SJCRH30 (cell line): ENCODE data around the gene SECTM1. TPM values are rescaled to one million over a fixed set of nuclear protein-coding genes. Genes with fewer than 3 reads are reported as not detected.

Experiments used
- DNase-seq, 2 experiments: peaks; one replicate each; pipeline ENCODE4 v3.0.0-alpha.2; 2015 to 2020
- H3K27ac ChIP-seq: fragments of 250-450 bp; sonication (Bioruptor Pico); 2 replicates; pipeline ENCODE4 v1.5.1; 2020; ENCODE audit warnings: mild to moderate bottlenecking, moderate library complexity
- H3K27me3 ChIP-seq: fragments of 250-450 bp; sonication (Bioruptor Pico); 2 replicates; pipeline ENCODE4 v1.5.1; 2020; ENCODE audit warnings: mild to moderate bottlenecking, moderate library complexity
- H3K36me3 ChIP-seq: fragments of 250-450 bp; sonication (Bioruptor Pico); 2 replicates; pipeline ENCODE4 v1.5.1; 2020; ENCODE audit warnings: mild to moderate bottlenecking, moderate library complexity
- H3K4me1 ChIP-seq: fragments of 250-450 bp; sonication (Bioruptor Pico); 2 replicates; pipeline ENCODE4 v1.5.1; 2020; ENCODE audit warnings: mild to moderate bottlenecking, moderate library complexity
- H3K4me3 ChIP-seq: fragments of 250-450 bp; sonication (Bioruptor Pico); 2 replicates; pipeline ENCODE4 v1.5.1; 2020; ENCODE audit warnings: mild to moderate bottlenecking, moderate library complexity
- H3K9me3 ChIP-seq: fragments of 250-450 bp; sonication (Bioruptor Pico); replicated peaks from 2 replicates; pipeline ENCODE4 v1.5.1; 2020; ENCODE audit warnings: mild to moderate bottlenecking, moderate library complexity
- total RNA-seq: library from RNA; depleted of rRNA; stranded (reverse); fragments of >200 nt; shearing (Covaris generic); gene quantifications from 2 replicates; pipeline ENCODE4 v1.2.3, GENCODE V29; 2014

SECTM1 gene
- total RNA-seq, 1 experiment from 2014 or later, result 0.36 TPM

- no peak overlapping the region for H3K4me3 ChIP-seq
- 0 out of 2 replicates have a peak, but pooled peaks cover 5% of the 10 kb centered on the region for H3K27me3 ChIP-seq
- peaks cover 15% of the 10 kb centered on the region for H3K4me1 ChIP-seq
- DNase-seq, result no peak
- H3K27ac ChIP-seq, result no peak overlapping the region
- no peaks in the 10 kb centered on the region for H3K36me3 ChIP-seq
- no peaks in the 10 kb centered on the region for H3K9me3 ChIP-seq
Measured at GRCh38 chr17:82345151-82345976, 11.8 kb upstream of the SECTM1 start.

- Histone ChIP-seq H3K27me3 (0 out of 2 replicates have a peak, but pooled peaks cover 5% of the 10 kb centered on the region), H3K4me1 (peaks cover 18% of the 10 kb centered on the region), H3K27ac (no peak overlapping the region), H3K36me3 (no peaks in the 10 kb centered on the region), H3K4me3 (no peak overlapping the region), H3K9me3 (no peaks in the 10 kb centered on the region)
- DNase-seq, result no peak
Measured at GRCh38 chr17:82344175-82344907, 10.8 kb upstream of the SECTM1 start.

- DNase-seq, result no peak
Measured at GRCh38 chr17:82343560-82343959, 10.0 kb upstream of the SECTM1 start.

GRCh38 chr17:82342361-82343079 is 9.0 kb upstream of the SECTM1 start:
- H3K4me1 ChIP-seq, result peaks cover 34% of the 10 kb centered on the region
- H3K4me3 ChIP-seq, result peak overlapping the region; percentile 31
- peak in 1 of 2 experiments; percentile 70 for DNase-seq
- H3K36me3 ChIP-seq, result no peaks in the 10 kb centered on the region
- no peak overlapping the region for H3K27ac ChIP-seq
- H3K27me3 ChIP-seq, result no peaks in the 10 kb centered on the region
- no peaks in the 10 kb centered on the region for H3K9me3 ChIP-seq

More at GRCh38 chr17:82343560-82343959, 10.0 kb upstream of the SECTM1 start:
- Histone ChIP-seq H3K4me3 (no peak overlapping the region), H3K36me3 (no peaks in the 10 kb centered on the region), H3K27me3 (no peaks in the 10 kb centered on the region), H3K27ac (no peak overlapping the region), H3K4me1 (peaks cover 24% of the 10 kb centered on the region), H3K9me3 (no peaks in the 10 kb centered on the region)

GRCh38 chr17:82339634-82340580 is 6.3 kb upstream of the SECTM1 start:
- Histone ChIP-seq H3K9me3 (no peaks in the 10 kb centered on the region), H3K27me3 (no peaks in the 10 kb centered on the region), H3K4me3 (peak overlapping the region; percentile 52), H3K36me3 (no peaks in the 10 kb centered on the region), H3K4me1 (peaks cover 57% of the 10 kb centered on the region), H3K27ac (peak overlapping the region; percentile 94)
- DNase-seq, result no peak

GRCh38 chr17:82338858-82339633 is 5.5 kb upstream of the SECTM1 start:
- Histone ChIP-seq H3K9me3 (no peaks in the 10 kb centered on the region), H3K27ac (peak overlapping the region; percentile 94), H3K27me3 (no peaks in the 10 kb centered on the region), H3K36me3 (no peaks in the 10 kb centered on the region), H3K4me1 (peaks cover 61% of the 10 kb centered on the region), H3K4me3 (peak overlapping the region; percentile 52)
- DNase-seq, result peak; percentile 94 to 98

GRCh38 chr17:82334622-82335394 is 1.2 kb upstream of the SECTM1 start:
- no peak overlapping the region for H3K4me3 ChIP-seq
- H3K9me3 ChIP-seq, result no peaks in the 10 kb centered on the region
- H3K27ac ChIP-seq, result no peak overlapping the region
- H3K36me3 ChIP-seq, result no peaks in the 10 kb centered on the region
- no peak for DNase-seq
- peaks cover 74% of the 10 kb centered on the region for H3K4me1 ChIP-seq
- no peaks in the 10 kb centered on the region for H3K27me3 ChIP-seq

GRCh38 chr17:82334204-82334621 is 647 bp upstream of the SECTM1 start:
- no peaks in the 10 kb centered on the region for H3K27me3 ChIP-seq
- peaks cover 74% of the 10 kb centered on the region for H3K4me1 ChIP-seq
- H3K9me3 ChIP-seq, result no peaks in the 10 kb centered on the region
- no peak overlapping the region for H3K27ac ChIP-seq
- H3K36me3 ChIP-seq, result no peaks in the 10 kb centered on the region
- no peak for DNase-seq
- no peak overlapping the region for H3K4me3 ChIP-seq

- no peak for DNase-seq
Measured at GRCh38 chr17:82332669-82333278, 792 bp downstream of the SECTM1 start.

GRCh38 chr17:82331345-82331939 is 2.1 kb downstream of the SECTM1 start:
- H3K4me1 ChIP-seq, result peaks cover 50% of the 10 kb centered on the region
- DNase-seq, result no peak
- no peak overlapping the region for H3K27ac ChIP-seq
- H3K4me3 ChIP-seq, result no peak overlapping the region
- no peaks in the 10 kb centered on the region for H3K36me3 ChIP-seq
- peaks cover 3% of the 10 kb centered on the region; the same call in 1 of the 2 replicates for H3K27me3 ChIP-seq
- no peaks in the 10 kb centered on the region for H3K9me3 ChIP-seq

More at GRCh38 chr17:82332669-82333278, 792 bp downstream of the SECTM1 start:
- no peak overlapping the region for H3K27ac ChIP-seq
- no peaks in the 10 kb centered on the region for H3K27me3 ChIP-seq
- peaks cover 62% of the 10 kb centered on the region for H3K4me1 ChIP-seq
- H3K36me3 ChIP-seq, result no peaks in the 10 kb centered on the region
- H3K9me3 ChIP-seq, result no peaks in the 10 kb centered on the region
- peak overlapping the region; percentile 19 for H3K4me3 ChIP-seq

GRCh38 chr17:82330322-82331239 is 3.0 kb downstream of the SECTM1 start:
- peak; percentile 100 for DNase-seq
- Histone ChIP-seq H3K27ac (peak overlapping the region; percentile 2; the same call in 1 of the 2 replicates), H3K9me3 (no peaks in the 10 kb centered on the region), H3K4me1 (peaks cover 43% of the 10 kb centered on the region), H3K4me3 (no peak overlapping the region), H3K36me3 (no peaks in the 10 kb centered on the region), H3K27me3 (peaks cover 5% of the 10 kb centered on the region)
